Measurements from ENCODE around the gene DOK6. TPM values are rescaled to one million over a fixed set of nuclear protein-coding genes. Genes with fewer than 3 reads are reported as not detected.

The DOK6 gene
- total and polyA plus RNA-seq, 2 of the 13 experiments (the other 11 are each of a cell fraction or from before 2014, with no cell fraction given), result 17.0 to 17.2 TPM

GRCh38 chr18:69447886-69448285 is 47.2 kb downstream of the DOK6 start (continued):
- TF ChIP-seq ZBTB40 (IDR thresholded peaks at IDR 0.05) (no peak), ZBTB40 (CRISPR knock-in tag; IDR thresholded peaks at IDR 0.05) (no peak), SALL1 (CRISPR knock-in tag; IDR thresholded peaks at IDR 0.05) (no peak), FIP1L1 (IDR thresholded peaks at IDR 0.05; ENCODE audit: borderline replicate concordance, insufficient read depth, low read depth, low read length) (no peak)

- ATAC-seq (no peak), FAIRE-seq (no peak), DNase-seq (ENCODE audit: low spot score) (no peak)
- Histone ChIP-seq H3K27me3 (ENCODE audit: control insufficient read depth in 1 of 2, insufficient read depth in 2 of 2, low read length in 2 of 2) (no peaks in the 10 kb centered on the region), H3K27ac (ENCODE audit: extremely low read length, insufficient read depth, low read length) (no peak overlapping the region), H3K4me1 (ENCODE audit: insufficient read depth, low read length) (no peaks in the 10 kb centered on the region), H2AFZ (ENCODE audit: low read length) (no peak overlapping the region), H3K4me2 (ENCODE audit: low read depth, low read length) (no peak overlapping the region), H3K36me3 (replicated peaks in 1 of 2; ENCODE audit: control insufficient read depth in 1 of 2, insufficient read depth in 2 of 2, low read length in 2 of 2) (no peaks in the 10 kb centered on the region), H4K20me1 (ENCODE audit: insufficient read depth, low read length) (no peaks in the 10 kb centered on the region), H3K4me3 (replicated peaks in 1 of 3; ENCODE audit: insufficient read depth in 1 of 3, low read depth in 2 of 3, low read length in 3 of 3) (no peak overlapping the region), H3K9ac (ENCODE audit: insufficient read depth, low read depth, low read length) (no peak overlapping the region), H3K9me3 (ENCODE audit: low read length) (no peaks in the 10 kb centered on the region), H3K79me2 (ENCODE audit: insufficient read depth, low read length) (no peaks in the 10 kb centered on the region)
- 13% methylated on average over 1 of the region's 1 CpG for WGBS (ENCODE audit: low lambda C conversion rate)
- intact Hi-C loops (cut with micrococcal nuclease; ENCODE audit: unreplicated experiment), result no loop called here
- in situ Hi-C loops (cut with HindIII; ENCODE audit: extremely low pct_ligation_motif_present, low pct_unique_long_range_greater_than_20kb), result no loop called here
- TF ChIP-seq GATAD1 (CRISPR knock-in tag; IDR thresholded peaks at IDR 0.05) (no peak), ETV5 (CRISPR knock-in tag; IDR thresholded peaks at IDR 0.05; ENCODE audit: borderline replicate concordance) (no peak), ZNF333 (CRISPR knock-in tag; IDR thresholded peaks at IDR 0.05; ENCODE audit: borderline replicate concordance) (no peak), MLXIP (CRISPR knock-in tag; IDR thresholded peaks at IDR 0.05; ENCODE audit: borderline replicate concordance) (no peak)
- ChIA-PET CTCF (ENCODE audit: low intra/inter-chr PET ratio, low total read pairs) (no interaction called here), POLR2A (no interaction called here)
- BruUV-seq (replicated peaks), result no TSS peak
These were observed 54.4 kb downstream of the DOK6 start for GRCh38 chr18:69455125-69455524.
